Natural killer cell (primary cell): ENCODE measurements around the gene NUDT4B. TPM values are rescaled to one million over a fixed set of nuclear protein-coding genes. Genes with fewer than 3 reads are reported as not detected.
"Not testable (repeated sequence)": the region's sequence is repeated elsewhere in the genome, so short reads cannot be mapped to it uniquely, and the experiment has no call there.

Source experiments
- ATAC-seq, 3 donors: fragments of 150-1000 bp in 2 of 3; fragments of 200-7000 bp in 1 of 3; cut with Tn5 transposase; 1 replicate in 1 of 3; 2 replicates in 2 of 3; pipeline ENCODE4 v1.10.0; 2021; ENCODE audit warnings: mild to moderate bottlenecking in 2 of 3, moderate library complexity in 2 of 3
- DNase-seq, 2 donors: peaks; one replicate each; pipeline versions ENCODE4 v3.0.0 to v3.0.0-alpha.2; 2013 to 2021; ENCODE audit warnings: mixed read lengths in 1 of 2
- H3K27ac ChIP-seq: one replicate; pipeline ENCODE4 v1.5.1; 2013; ENCODE audit warnings: mild to moderate bottlenecking, low read length
- H3K27me3 ChIP-seq: one replicate; pipeline ENCODE4 v1.6.1; 2013; ENCODE audit warnings: low read length; ENCODE audit not compliant: control insufficient read depth, insufficient read depth
- H3K36me3 ChIP-seq: one replicate; pipeline ENCODE4 v1.6.1; 2013; ENCODE audit warnings: low read length; ENCODE audit not compliant: control insufficient read depth, insufficient read depth
- H3K4me1 ChIP-seq: one replicate; pipeline ENCODE4 v1.6.1; 2013; ENCODE audit warnings: low read length; ENCODE audit not compliant: control insufficient read depth, insufficient read depth
- H3K4me3 ChIP-seq: one replicate; pipeline ENCODE4 v1.5.1; 2013; ENCODE audit warnings: low read length
- H3K9me3 ChIP-seq: one replicate; pipeline ENCODE4 v1.6.1; 2013; ENCODE audit warnings: low read length; ENCODE audit not compliant: control insufficient read depth, insufficient read depth
- H3K27ac Mint-ChIP-seq, 2 donors: one replicate each; pipeline ENCODE4 v1.8.0; 2022; ENCODE audit warnings: mild to moderate bottlenecking in 2 of 2, mixed read lengths in 2 of 2, moderate library complexity in 1 of 2
- H3K27me3 Mint-ChIP-seq, 2 donors: one replicate each; pipeline ENCODE4 v1.8.0; 2022; ENCODE audit warnings: low read depth in 2 of 2, mixed read lengths in 2 of 2
- H3K36me3 Mint-ChIP-seq: one replicate; pipeline ENCODE4 v1.8.0; 2022; ENCODE audit warnings: mixed read lengths
- H3K4me1 Mint-ChIP-seq, 2 donors: one replicate each; pipeline ENCODE4 v1.8.0; 2022; ENCODE audit warnings: mixed read lengths in 2 of 2
- H3K4me3 Mint-ChIP-seq: one replicate; pipeline ENCODE4 v1.8.0; 2022; ENCODE audit warnings: mild to moderate bottlenecking, moderate library complexity, mixed read lengths
- H3K9me3 Mint-ChIP-seq, 2 donors: one replicate each; pipeline ENCODE4 v1.8.0; 2022; ENCODE audit warnings: mixed read lengths in 2 of 2
- WGBS: methylation state at CpG from one replicate; pipeline ENCODE4 v1.1.7; 2013; ENCODE audit warnings: missing lambda C conversion rate; ENCODE audit not compliant: insufficient coverage; 5-methylcytosine and 5-hydroxymethylcytosine counted together
- intact Hi-C: fragments of 100-400 bp; cut with micrococcal nuclease; formaldehyde crosslinking; loops from one replicate; pipeline ENCODE4 v1.14.2; 2022
- total RNA-seq, 4 donors: library from RNA; stranded (reverse); fragments of 120-200 nt in 1 of 4; gene quantifications; one replicate each; pipeline versions ENCODE4 v1.2.3 to v1.2.4, GENCODE V29; 2013 to 2022

Gene NUDT4B
- total RNA-seq, 3 donors from 2014 or later (not counting 1 experiment from before 2014, with no cell fraction given), result 1.6 to 3.9 TPM; not detected in 1

- DNase-seq, H3K27me3 Mint-ChIP-seq, H3K36me3 ChIP-seq, H3K27ac Mint-ChIP-seq, H3K4me1 ChIP-seq, H3K9me3 ChIP-seq, intact Hi-C loops, H3K27ac ChIP-seq, H3K4me3 ChIP-seq, H3K9me3 Mint-ChIP-seq, H3K27me3 ChIP-seq, H3K4me1 Mint-ChIP-seq, H3K4me3 Mint-ChIP-seq, H3K36me3 Mint-ChIP-seq: not testable (repeated sequence)
- WGBS, result no CpG with 5 or more reads among the region's 3 CpGs
- ATAC-seq, result peak in 1 of 3 donors; percentile 40
Observed at GRCh38 chr1:148729128-148729527, 19.4 kb upstream of the NUDT4B start.

- H3K4me3 Mint-ChIP-seq, H3K9me3 ChIP-seq, ATAC-seq, H3K36me3 Mint-ChIP-seq, H3K4me3 ChIP-seq, H3K27me3 ChIP-seq, H3K27ac Mint-ChIP-seq, DNase-seq, H3K27ac ChIP-seq, H3K27me3 Mint-ChIP-seq, intact Hi-C loops, H3K4me1 Mint-ChIP-seq, H3K36me3 ChIP-seq, H3K4me1 ChIP-seq, H3K9me3 Mint-ChIP-seq: not testable (repeated sequence)
- no CpG with 5 or more reads among the region's 2 CpGs for WGBS
Observed at GRCh38 chr1:148729541-148729940, 19.0 kb upstream of the NUDT4B start.

- DNase-seq, H3K9me3 ChIP-seq, H3K9me3 Mint-ChIP-seq, H3K27ac Mint-ChIP-seq, H3K4me1 Mint-ChIP-seq, H3K4me3 Mint-ChIP-seq, H3K36me3 Mint-ChIP-seq, ATAC-seq, H3K36me3 ChIP-seq, H3K27me3 ChIP-seq, H3K4me3 ChIP-seq, H3K27ac ChIP-seq, intact Hi-C loops, H3K4me1 ChIP-seq, H3K27me3 Mint-ChIP-seq: not testable (repeated sequence)
- no CpG with 5 or more reads among the region's 4 CpGs for WGBS
Observed at GRCh38 chr1:148732277-148732676, 16.3 kb upstream of the NUDT4B start.

GRCh38 chr1:148733585-148734310 is 14.8 kb upstream of the NUDT4B start:
- intact Hi-C loops, H3K4me1 ChIP-seq, H3K4me3 ChIP-seq, H3K27ac Mint-ChIP-seq, H3K9me3 Mint-ChIP-seq, H3K36me3 ChIP-seq, DNase-seq, H3K27me3 ChIP-seq, H3K9me3 ChIP-seq, H3K4me3 Mint-ChIP-seq, H3K27ac ChIP-seq, H3K4me1 Mint-ChIP-seq, H3K27me3 Mint-ChIP-seq, H3K36me3 Mint-ChIP-seq: not testable (repeated sequence)
- peak; percentile 36 to 66 (median 55) for ATAC-seq
- WGBS, result no CpG with 5 or more reads among the region's 5 CpGs

- H3K4me3 Mint-ChIP-seq, H3K27ac ChIP-seq, H3K4me3 ChIP-seq, H3K9me3 Mint-ChIP-seq, intact Hi-C loops, H3K36me3 ChIP-seq, H3K4me1 ChIP-seq, H3K9me3 ChIP-seq, ATAC-seq, H3K4me1 Mint-ChIP-seq, H3K27me3 Mint-ChIP-seq, DNase-seq, H3K27ac Mint-ChIP-seq, H3K27me3 ChIP-seq, H3K36me3 Mint-ChIP-seq: not testable (repeated sequence)
- no CpG with 5 or more reads among the region's 3 CpGs for WGBS
Observed at GRCh38 chr1:148734311-148734662, 14.3 kb upstream of the NUDT4B start.

GRCh38 chr1:148735538-148735937 is 13.0 kb upstream of the NUDT4B start:
- H3K27ac ChIP-seq, H3K4me1 Mint-ChIP-seq, H3K27me3 ChIP-seq, H3K4me3 ChIP-seq, H3K4me1 ChIP-seq, H3K27me3 Mint-ChIP-seq, H3K4me3 Mint-ChIP-seq, H3K36me3 Mint-ChIP-seq, H3K9me3 Mint-ChIP-seq, DNase-seq, intact Hi-C loops, H3K27ac Mint-ChIP-seq, H3K36me3 ChIP-seq, H3K9me3 ChIP-seq: not testable (repeated sequence)
- ATAC-seq, result peak; percentile 69 to 81 (median 69)
- no CpG with 5 or more reads among the region's 1 CpG for WGBS

- H3K4me1 Mint-ChIP-seq, H3K27me3 Mint-ChIP-seq, H3K36me3 Mint-ChIP-seq, H3K9me3 ChIP-seq, H3K4me3 ChIP-seq, H3K36me3 ChIP-seq, H3K4me3 Mint-ChIP-seq, DNase-seq, H3K9me3 Mint-ChIP-seq, H3K27me3 ChIP-seq, H3K27ac Mint-ChIP-seq, ATAC-seq, H3K4me1 ChIP-seq, H3K27ac ChIP-seq, intact Hi-C loops: not testable (repeated sequence)
- WGBS, result no CpG with 5 or more reads among the region's 6 CpGs
Observed at GRCh38 chr1:148738667-148739066, 9.9 kb upstream of the NUDT4B start.

GRCh38 chr1:148743200-148743599 is 5.4 kb upstream of the NUDT4B start:
- H3K4me1 Mint-ChIP-seq, H3K4me3 Mint-ChIP-seq, H3K36me3 Mint-ChIP-seq, H3K27me3 ChIP-seq, H3K9me3 Mint-ChIP-seq, intact Hi-C loops, H3K4me3 ChIP-seq, ATAC-seq, H3K27ac Mint-ChIP-seq, H3K9me3 ChIP-seq, H3K36me3 ChIP-seq, H3K4me1 ChIP-seq, H3K27me3 Mint-ChIP-seq, H3K27ac ChIP-seq, DNase-seq: not testable (repeated sequence)
- no CpG with 5 or more reads among the region's 4 CpGs for WGBS
